Mucosa of descending colon (tissue), 3 donors: ENCODE measurements around the gene PMEPA1. TPM values are rescaled to one million over a fixed set of nuclear protein-coding genes. Genes with fewer than 3 reads are reported as not detected.

Experiments
- ATAC-seq: fragments of 200-7000 bp; cut with Tn5 transposase; one replicate; pipeline ENCODE4 v1.9.1; 2020; ENCODE audit warnings: mild to moderate bottlenecking, moderate library complexity
- DNase-seq, 3 donors: peaks; one replicate each; pipeline ENCODE4 v3.0.0-alpha.2; 2020
- H3K36me3 ChIP-seq: fragments of 200-600 bp; one replicate; pipeline ENCODE4 v1.8.0; 2021; ENCODE audit warnings: low read depth, mild to moderate bottlenecking
- H3K4me1 ChIP-seq: fragments of 200-600 bp; one replicate; pipeline ENCODE4 v1.8.0; 2021; ENCODE audit warnings: low read depth, mild to moderate bottlenecking
- H3K4me3 ChIP-seq: fragments of 200-600 bp; one replicate; pipeline ENCODE4 v1.8.0; 2021; ENCODE audit warnings: mild to moderate bottlenecking
- H3K9me3 ChIP-seq: fragments of 200-600 bp; one replicate; pipeline ENCODE4 v1.8.0; 2021; ENCODE audit warnings: mild to moderate bottlenecking
- CTCF ChIP-seq: fragments of 200-600 bp; IDR thresholded peaks from one replicate; pipeline ENCODE4 v1.8.0; 2022; ENCODE audit warnings: antibody characterized with exemption, mild to moderate bottlenecking
- intact Hi-C, 2 donors: fragments of 100-400 bp; cut with DNase I in 1 of 2; cut with micrococcal nuclease in 1 of 2; formaldehyde crosslinking; loops; one replicate each; pipeline versions ENCODE4 v1.11.0 to v1.11.1; 2022; cut with DNase I, micrococcal nuclease
- total RNA-seq, 3 donors: library from RNA; stranded (reverse); fragmentation: NEBNext Ultra II Directional in 2 of 3; extraction: Animal tissue kit (Norgen Biotek cat#: 25700) in 2 of 3; gene quantifications; one replicate each; pipeline versions ENCODE4 v1.2.1 to v1.2.4, GENCODE V29; 2021 to 2023
- donor health status: DM: no; HTN: no; CAD: no; lungs with moderate emphysema.
- donor health status: DM: no; HTN: no; CAD: no.
- donor health status: DM: no; HTN: yes; CAD: no.

PMEPA1 gene
- total RNA-seq, 3 donors from 2014 or later, result 18.5 to 35.5 (median 23.5) TPM

DNA sequence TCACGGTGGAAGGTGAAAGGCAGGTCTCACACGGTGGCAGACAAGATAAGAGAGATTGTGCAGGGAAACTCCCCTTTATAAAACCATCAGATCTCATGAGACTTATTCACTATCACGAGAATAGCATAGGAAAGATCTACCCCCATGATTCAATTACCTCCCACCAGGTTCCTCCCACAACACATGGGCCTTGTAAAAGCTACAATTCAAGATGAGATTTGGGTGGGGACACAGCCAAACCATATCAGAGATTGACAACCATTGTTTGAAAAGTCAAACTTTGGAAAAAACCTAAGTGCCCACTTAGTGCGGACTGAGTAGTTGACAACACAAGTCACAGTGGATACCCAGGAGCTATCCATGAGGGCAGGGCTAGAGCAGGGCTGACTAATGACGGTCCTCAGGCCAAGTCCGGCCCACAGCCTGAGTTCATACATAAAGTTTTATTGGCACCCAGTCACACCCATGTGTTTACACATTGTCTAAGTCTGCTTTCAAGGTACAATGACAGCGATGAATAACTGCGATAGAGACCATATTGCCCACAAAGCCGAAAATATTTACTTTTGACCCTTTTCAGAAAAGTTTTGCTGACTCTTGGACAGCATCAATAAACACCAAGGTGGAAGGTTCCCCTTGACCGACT lies 33.8 kb upstream of the PMEPA1 start:
- Histone ChIP-seq H3K9me3 (no peaks in the 10 kb centered on the region), H3K4me3 (no peak overlapping the region), H3K4me1 (peaks cover 4% of the 10 kb centered on the region), H3K36me3 (no peaks in the 10 kb centered on the region)
- ATAC-seq (peak; percentile 94), DNase-seq (peak; percentile 50 to 59 (median 58))
- intact Hi-C loops, result no loop called here
- TF ChIP-seq CTCF, result no peak

- no peaks in the 10 kb centered on the region for H3K36me3 ChIP-seq
- no peak for TF ChIP-seq CTCF
- intact Hi-C loops, result no loop called here
- no peaks in the 10 kb centered on the region for H3K9me3 ChIP-seq
- no peak overlapping the region for H3K4me3 ChIP-seq
- no peak for DNase-seq
- H3K4me1 ChIP-seq, result no peaks in the 10 kb centered on the region
- ATAC-seq, result no peak
Observed at GRCh38 chr20:57742507-57743181, 32.8 kb upstream of the PMEPA1 start.

DNA sequence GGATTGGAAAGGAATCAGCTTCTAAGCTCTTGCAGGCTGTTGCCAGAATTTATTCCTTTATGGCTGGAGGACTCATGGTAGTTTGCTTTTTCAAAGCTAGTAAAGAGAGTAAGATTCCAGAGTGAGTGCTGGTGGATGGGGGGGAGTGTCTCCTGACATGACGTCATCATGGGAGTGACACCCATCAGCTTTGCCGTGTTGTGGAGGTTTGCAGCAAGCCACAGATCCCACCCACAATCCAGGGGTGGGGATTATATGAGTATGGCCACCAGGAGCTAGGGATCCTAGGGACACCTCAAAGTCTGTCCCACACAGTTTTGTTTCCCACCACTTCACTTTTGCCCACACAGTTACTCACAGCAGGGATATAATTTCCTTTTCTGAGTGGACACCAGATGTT lies 28.7 kb upstream of the PMEPA1 start:
- Histone ChIP-seq H3K4me3 (no peak overlapping the region), H3K4me1 (no peaks in the 10 kb centered on the region), H3K9me3 (no peaks in the 10 kb centered on the region), H3K36me3 (no peaks in the 10 kb centered on the region)
- TF ChIP-seq CTCF, result no peak
- ATAC-seq (peak; percentile 63), DNase-seq (peak in 1 of 3 donors; percentile 27)
- intact Hi-C loops, result no loop called here

GRCh38 chr20:57738053-57738452 lies 28.2 kb upstream of the PMEPA1 start:
- no peaks in the 10 kb centered on the region for H3K36me3 ChIP-seq
- intact Hi-C loops, result no loop called here
- no peak overlapping the region for H3K4me3 ChIP-seq
- ATAC-seq (no peak), DNase-seq (no peak)
- no peak for TF ChIP-seq CTCF
- H3K4me1 ChIP-seq, result no peaks in the 10 kb centered on the region
- H3K9me3 ChIP-seq, result no peaks in the 10 kb centered on the region

DNA sequence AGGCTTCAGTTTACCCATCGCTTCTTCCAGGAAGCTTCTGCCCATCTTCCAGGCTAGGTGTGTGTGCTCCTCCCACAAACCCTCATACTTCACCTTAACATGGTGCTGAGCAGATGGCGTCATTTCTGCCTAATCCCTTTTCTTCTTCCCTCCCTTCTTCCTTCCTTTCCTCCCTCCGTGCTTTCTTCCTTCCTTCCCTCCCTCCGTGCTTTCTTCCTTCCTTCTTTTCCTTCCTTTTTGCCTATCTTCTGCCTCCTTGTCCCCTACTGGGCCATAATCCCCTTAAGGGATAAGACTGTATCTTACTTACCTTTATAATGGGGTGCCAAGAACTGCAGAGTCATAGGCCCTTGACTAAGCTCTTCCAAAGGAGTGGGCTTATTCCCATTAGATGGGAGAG lies 27.5 kb upstream of the PMEPA1 start:
- Histone ChIP-seq H3K4me1 (no peaks in the 10 kb centered on the region), H3K4me3 (no peak overlapping the region), H3K9me3 (no peaks in the 10 kb centered on the region), H3K36me3 (no peaks in the 10 kb centered on the region)
- DNase-seq (no peak), ATAC-seq (no peak)
- no peak for TF ChIP-seq CTCF
- intact Hi-C loops, result no loop called here
